Ramos (cell line): Measurements from ENCODE around the gene PHRF1.
"Not testable (repeated sequence)": the region's sequence is repeated elsewhere in the genome, so short reads cannot be mapped to it uniquely, and the experiment has no call there.

Source experiments
- in situ Hi-C: fragments of 300-500 bp; cut with MboI; formaldehyde crosslinking; loops from one replicate; pipeline ENCODE4 v1.14.3; 2022; ENCODE audit warnings: low sequenced_read_pairs; ENCODE audit not compliant: unreplicated experiment

PHRF1 gene

DNA sequence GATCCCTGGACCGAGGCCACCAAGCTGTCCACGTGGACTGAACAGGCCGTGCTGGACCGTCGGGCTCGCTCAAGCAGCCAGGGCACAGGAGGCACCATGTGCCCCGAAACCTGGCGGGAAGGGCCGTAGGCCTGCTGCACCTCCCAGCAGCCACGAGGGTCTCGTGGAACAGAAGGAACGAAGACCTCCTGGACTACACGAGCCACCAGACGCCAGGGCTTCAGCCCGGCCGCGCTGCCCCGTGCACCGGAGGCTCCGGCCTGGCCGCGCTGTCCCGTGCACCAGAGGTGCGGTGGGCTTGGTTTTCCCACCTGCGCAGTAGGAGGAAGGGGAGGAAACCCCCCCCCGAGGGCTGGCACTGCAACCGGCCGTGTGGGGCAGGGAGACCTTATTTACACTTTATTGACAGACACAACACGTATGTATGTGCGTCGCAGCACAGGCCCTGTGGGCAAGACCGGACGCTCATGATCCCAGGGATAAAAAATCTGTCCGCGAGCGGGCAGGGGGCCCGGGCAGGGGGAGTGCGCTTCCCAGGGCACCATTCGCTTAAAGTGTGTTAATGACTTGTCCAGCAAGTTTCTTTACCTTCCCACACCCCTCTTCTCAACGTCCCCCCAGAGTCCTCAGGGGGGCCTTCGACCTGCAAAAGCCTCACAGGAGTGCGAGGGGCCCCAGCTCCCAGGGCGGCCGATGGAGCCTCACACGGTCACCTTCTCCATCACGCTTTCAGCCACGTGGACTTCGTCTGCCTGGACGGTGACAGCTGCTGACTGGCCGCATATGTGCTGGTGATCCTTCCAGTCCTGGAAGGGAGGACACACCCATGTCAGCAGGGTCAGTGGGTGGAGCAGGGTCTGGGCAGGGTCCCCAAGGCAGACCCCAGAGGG lies 67.8 kb downstream of the PHRF1 start:
- in situ Hi-C loops, result no loop called here

- in situ Hi-C loops, result no loop called here
Observed at GRCh38 chr11:645536-645935, 69.3 kb downstream of the PHRF1 start.

- in situ Hi-C loops, result no loop called here
Observed at GRCh38 chr11:646214-646613, 69.9 kb downstream of the PHRF1 start.

DNA sequence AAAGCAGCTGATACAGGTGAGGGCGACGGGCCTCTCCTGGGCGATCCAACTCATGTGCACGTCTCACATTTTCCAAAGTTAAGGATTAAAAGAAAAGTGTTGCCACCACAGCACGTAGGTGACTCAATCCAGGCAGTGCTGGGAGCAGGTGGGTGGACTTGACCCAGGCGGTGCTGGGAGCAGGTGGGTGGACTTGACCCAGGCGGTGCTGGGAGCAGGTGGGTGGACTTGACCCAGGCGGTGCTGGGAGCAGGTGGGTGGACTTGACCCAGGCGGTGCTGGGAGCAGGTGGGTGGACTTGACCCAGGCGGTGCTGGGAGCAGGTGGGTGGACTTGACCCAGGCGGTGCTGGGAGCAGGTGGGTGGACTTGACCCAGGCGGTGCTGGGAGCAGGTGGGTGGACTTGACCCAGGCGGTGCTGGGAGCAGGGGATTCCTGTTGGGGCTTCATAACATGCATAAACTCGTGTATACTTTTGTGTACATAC lies 71.4 kb downstream of the PHRF1 start:
- in situ Hi-C loops, result not testable (repeated sequence)

DNA sequence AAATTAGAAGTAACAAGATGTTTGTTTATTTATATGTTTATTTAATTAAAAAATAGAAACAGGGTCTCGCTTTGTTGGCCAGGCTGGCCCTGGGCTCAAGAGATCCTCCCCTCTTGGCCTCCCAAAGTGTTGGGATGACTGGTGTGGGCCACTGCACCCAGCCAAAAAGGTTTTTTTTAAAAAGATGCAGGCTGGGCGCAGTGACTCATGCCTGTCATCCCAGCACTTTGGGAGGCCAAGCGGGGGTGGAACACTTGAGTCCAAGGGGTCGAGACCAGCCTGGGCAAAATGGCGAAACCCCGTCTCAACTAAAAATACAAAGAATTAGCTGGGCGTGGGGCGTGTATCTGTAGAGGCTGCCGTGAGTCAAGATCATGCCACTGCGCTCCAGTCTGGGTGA lies 74.2 kb downstream of the PHRF1 start:
- in situ Hi-C loops, result no loop called here

GRCh38 chr11:653136-653535 lies 76.9 kb downstream of the PHRF1 start:
- in situ Hi-C loops, result not testable (repeated sequence)

DNA sequence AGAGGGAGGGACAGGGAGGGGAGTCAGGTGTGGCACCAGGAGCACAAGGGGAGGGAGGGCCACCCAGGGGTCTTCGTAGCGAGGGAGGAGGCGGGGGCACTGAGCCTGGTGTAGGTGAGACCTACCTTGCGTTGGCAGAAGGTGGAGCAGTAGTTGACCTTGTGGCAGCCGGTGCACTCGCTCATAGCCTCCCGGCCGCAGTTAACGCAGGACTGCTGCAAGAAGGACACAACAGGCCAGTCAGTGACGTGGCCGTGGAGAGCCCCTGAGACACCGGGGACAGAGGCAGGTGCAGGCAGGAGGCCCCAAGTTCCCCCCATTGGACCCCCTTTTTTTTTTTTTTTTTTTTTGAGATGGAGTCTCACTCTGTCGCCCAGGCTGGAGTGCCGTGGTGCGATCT lies 77.6 kb downstream of the PHRF1 start:
- in situ Hi-C loops, result no loop called here

- in situ Hi-C loops, result not testable (repeated sequence)
Observed at GRCh38 chr11:654444-654843, 78.2 kb downstream of the PHRF1 start.

- in situ Hi-C loops, result no loop called here
Observed at GRCh38 chr11:655036-655726, 78.9 kb downstream of the PHRF1 start.

GRCh38 chr11:656426-656825 lies 80.2 kb downstream of the PHRF1 start:
- in situ Hi-C loops, result no loop called here

DNA sequence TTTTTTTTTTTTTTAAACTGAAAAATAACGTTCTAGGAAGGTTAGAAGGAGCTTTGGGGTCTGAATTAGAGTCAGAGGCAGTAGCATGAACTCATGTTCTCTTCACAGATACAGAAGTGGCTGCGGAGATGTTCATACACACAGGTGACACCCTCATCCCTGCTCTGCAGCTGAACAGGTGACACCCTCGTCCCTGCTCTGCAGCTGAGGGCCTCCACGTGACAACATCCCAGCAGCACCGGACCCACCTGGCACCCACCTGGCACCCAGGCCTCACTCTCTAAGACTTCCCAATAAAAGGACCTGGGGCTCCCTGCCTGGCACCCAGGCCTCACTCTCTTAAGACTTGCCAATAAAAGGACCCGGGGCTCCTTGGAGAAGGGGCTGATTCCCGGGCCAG lies 80.6 kb downstream of the PHRF1 start:
- in situ Hi-C loops, result no loop called here

DNA sequence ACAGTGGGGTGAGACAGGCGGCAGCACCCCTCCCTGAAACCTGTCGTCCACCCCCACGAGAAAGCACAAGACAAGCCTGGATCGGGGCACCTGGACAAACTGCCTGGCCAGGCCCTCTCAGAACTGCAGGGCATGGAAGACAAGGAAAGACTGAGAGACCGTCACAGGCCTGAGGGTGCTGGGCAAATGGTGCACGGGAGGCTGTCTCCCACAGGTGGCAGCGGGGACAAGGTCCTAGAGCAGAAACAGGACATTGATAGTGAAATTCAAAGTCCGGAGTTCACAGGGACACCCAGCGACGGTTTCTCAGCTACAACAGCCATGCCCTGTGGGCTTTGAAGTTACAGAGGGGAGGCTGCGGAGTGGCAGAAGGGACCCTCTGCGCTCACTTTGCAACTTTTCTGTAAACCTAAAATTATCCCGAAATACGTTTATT lies 81.4 kb downstream of the PHRF1 start:
- in situ Hi-C loops, result no loop called here

DNA sequence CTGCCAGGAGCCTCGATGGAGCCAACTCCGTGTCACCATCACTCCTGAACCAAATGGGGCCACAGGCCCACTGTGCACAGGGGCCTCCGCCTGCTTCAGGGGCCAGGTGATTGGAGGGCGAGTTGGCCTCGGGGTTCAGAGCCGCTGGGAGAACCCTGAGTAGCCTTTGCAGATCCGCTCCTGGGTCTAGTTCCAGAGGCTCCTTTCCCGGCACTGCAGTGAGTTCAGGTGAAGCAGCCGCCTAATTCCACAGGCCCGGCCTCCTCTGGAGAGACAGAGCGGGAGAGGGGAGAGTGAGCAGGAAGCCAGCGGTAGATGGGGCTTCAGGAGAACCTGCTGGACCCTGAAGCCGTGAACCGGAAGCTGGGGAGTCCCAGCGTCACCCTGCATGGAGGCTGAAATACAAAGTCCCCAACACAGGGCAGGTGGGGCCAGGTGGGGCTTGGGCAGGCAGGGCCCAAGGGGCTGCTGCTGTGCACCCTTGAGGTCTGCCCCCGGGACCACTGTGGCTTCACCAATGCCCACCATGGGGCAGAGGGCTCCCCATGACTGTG lies 83.3 kb downstream of the PHRF1 start:
- in situ Hi-C loops, result no loop called here

DNA sequence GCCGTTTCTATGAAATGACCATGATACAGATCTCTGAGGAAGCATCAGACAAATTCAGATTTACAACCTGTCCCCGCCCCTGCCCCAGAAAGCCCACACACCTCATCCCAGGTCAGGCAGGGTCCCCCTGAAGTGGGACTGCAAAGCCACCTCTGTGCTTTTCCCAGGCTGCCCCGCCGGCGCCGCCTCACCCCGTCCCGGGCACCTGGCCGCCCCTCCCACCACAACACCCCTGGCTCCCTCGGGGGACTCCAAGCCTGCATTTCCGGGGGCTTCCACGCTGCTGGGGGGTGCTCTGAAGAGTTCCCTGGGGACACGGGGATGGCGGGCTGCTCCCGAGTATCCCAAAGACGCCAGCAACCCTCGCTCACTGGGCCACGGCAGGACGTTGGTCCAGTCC lies 84.0 kb downstream of the PHRF1 start:
- in situ Hi-C loops, result no loop called here

- in situ Hi-C loops, result no loop called here
Observed at GRCh38 chr11:660681-661444, 84.6 kb downstream of the PHRF1 start.
